Spinal cord (tissue), 10 donors: Measurements from ENCODE around the gene SCFD2. TPM values are rescaled to one million over a fixed set of nuclear protein-coding genes. Genes with fewer than 3 reads are reported as not detected.

Source experiments
- DNase-seq, 6 donors: peaks; one replicate each; pipeline versions ENCODE4 v3.0.0 to v3.0.0-alpha.2; 2013 to 2015; ENCODE audit warnings: low spot score in 6 of 6, low read depth in 4 of 6
- H3K27ac ChIP-seq: one replicate; pipeline ENCODE4 v1.5.1; 2013; ENCODE audit warnings: low read depth, low read length, control low read depth
- H3K27me3 ChIP-seq: one replicate; pipeline ENCODE4 v1.6.1; 2013; ENCODE audit warnings: low read length; ENCODE audit not compliant: control insufficient read depth, insufficient read depth
- H3K36me3 ChIP-seq: one replicate; pipeline ENCODE4 v1.6.1; 2013; ENCODE audit warnings: low read length; ENCODE audit not compliant: control insufficient read depth, insufficient read depth
- H3K4me1 ChIP-seq: one replicate; pipeline ENCODE4 v1.6.1; 2013; ENCODE audit warnings: low read length; ENCODE audit not compliant: control insufficient read depth, insufficient read depth
- H3K4me3 ChIP-seq: one replicate; pipeline ENCODE4 v1.5.1; 2013; ENCODE audit warnings: low read depth, low read length, control low read depth
- H3K9me3 ChIP-seq: one replicate; pipeline ENCODE4 v1.6.1; 2013; ENCODE audit warnings: low read length; ENCODE audit not compliant: control insufficient read depth, insufficient read depth
- WGBS: methylation state at CpG from one replicate; pipeline ENCODE4 v1.1.5; 2013; ENCODE audit warnings: missing lambda C conversion rate; ENCODE audit not compliant: insufficient coverage; 5-methylcytosine and 5-hydroxymethylcytosine counted together
- polyA plus RNA-seq, 2 donors: library from polyadenylated mRNA; unstranded; fragments of 120-200 nt; gene quantifications; one replicate each; pipeline ENCODE4 v1.2.1, GENCODE V29; 2013; ENCODE audit not compliant: insufficient read length in 2 of 2
- total RNA-seq, 2 donors: library from RNA; depleted of rRNA in 1 of 2; stranded (reverse); fragments of 120-200 nt in 1 of 2; fragments of >200 nt in 1 of 2; gene quantifications; one replicate each; pipeline versions ENCODE4 v1.2.3 to v1.2.4, GENCODE V29; 2013 to 2014
- donor health status: healthy.

The SCFD2 gene
- total and polyA plus RNA-seq, 4 donors, result 15.6 to 19.5 (median 17.7) TPM

DNA sequence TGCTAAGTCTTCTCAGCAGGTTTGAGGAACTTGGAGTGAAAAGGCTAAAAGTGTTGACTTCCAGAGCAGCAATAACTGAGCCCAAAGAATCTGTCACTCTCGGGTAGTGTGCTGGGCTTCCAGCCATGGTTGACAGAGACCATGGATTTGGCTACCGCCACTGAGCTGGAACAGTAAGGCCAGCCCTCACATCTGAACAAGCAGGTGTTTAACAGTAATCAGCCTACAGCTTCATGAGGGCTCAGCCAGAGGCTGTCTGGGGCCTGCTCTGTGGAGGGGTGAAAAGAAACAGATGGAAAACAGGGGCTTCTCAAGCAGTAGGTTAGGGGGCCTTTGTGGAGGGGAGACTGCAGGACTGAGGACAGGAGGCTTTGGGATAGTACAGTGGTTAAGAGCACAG is 488.8 kb downstream of the SCFD2 start:
- DNase-seq, result peak in 2 of 6 donors; percentile 59
- 44% methylated on average over 2 of the region's 2 CpGs for WGBS

DNA sequence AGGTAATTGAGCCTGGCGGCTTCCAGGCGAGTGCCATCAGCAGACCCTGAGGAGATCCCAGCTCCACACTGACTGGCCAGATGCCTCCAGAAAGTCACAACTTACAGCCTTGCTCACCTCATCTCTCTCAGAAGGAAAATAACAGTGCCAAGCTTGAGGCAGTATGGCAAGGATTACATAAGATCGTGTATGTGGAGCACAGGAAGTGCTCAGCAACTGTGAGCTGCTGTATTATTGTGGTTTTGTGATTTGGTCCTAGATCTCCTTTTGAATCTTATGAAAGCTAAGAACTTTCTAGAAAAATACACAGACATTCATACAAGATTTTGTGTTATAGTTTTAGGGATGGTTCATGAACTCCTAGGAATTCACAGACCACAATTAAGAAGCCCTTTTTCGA is 489.8 kb downstream of the SCFD2 start:
- no peak overlapping the region for H3K27ac ChIP-seq
- no peaks in the 10 kb centered on the region for H3K36me3 ChIP-seq
- DNase-seq, result no peak
- peaks cover 6% of the 10 kb centered on the region for H3K4me1 ChIP-seq
- H3K9me3 ChIP-seq, result no peaks in the 10 kb centered on the region
- no peaks in the 10 kb centered on the region for H3K27me3 ChIP-seq
- no peak overlapping the region for H3K4me3 ChIP-seq
- WGBS, result 100% methylated on average over 2 of the region's 4 CpGs

More for the DNA sequence above, 488.8 kb downstream of the SCFD2 start:
- H3K27ac ChIP-seq, result no peak overlapping the region
- no peaks in the 10 kb centered on the region for H3K9me3 ChIP-seq
- no peaks in the 10 kb centered on the region for H3K36me3 ChIP-seq
- H3K27me3 ChIP-seq, result no peaks in the 10 kb centered on the region
- H3K4me3 ChIP-seq, result no peak overlapping the region
- H3K4me1 ChIP-seq, result peaks cover 6% of the 10 kb centered on the region

DNA sequence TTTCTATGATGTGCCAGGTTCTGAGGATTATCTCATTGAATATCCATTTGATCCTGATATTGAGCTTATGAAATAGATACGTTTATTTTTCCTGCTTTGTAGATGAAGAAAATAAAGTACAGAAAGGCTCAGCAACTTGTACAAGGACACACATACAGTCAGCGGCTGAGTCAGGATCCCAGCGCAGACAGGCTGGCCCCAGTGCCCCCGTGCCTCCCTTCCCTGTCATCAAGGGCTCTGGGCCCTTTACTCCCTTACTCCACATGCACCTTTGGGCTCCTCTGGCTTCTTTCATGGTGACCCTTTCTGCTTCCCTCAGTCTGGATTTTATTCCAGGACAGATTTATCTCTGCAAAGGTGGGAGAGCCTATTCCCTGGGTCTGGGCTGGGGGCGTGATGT is 490.9 kb downstream of the SCFD2 start:
- H3K4me3 ChIP-seq, result no peak overlapping the region
- H3K4me1 ChIP-seq, result peaks cover 6% of the 10 kb centered on the region
- H3K27me3 ChIP-seq, result no peaks in the 10 kb centered on the region
- WGBS, result 97% methylated on average over 4 of the region's 5 CpGs
- H3K9me3 ChIP-seq, result no peaks in the 10 kb centered on the region
- no peak for DNase-seq
- H3K36me3 ChIP-seq, result no peaks in the 10 kb centered on the region
- H3K27ac ChIP-seq, result no peak overlapping the region

- Histone ChIP-seq H3K4me3 (no peak overlapping the region), H3K36me3 (no peaks in the 10 kb centered on the region), H3K27me3 (no peaks in the 10 kb centered on the region), H3K9me3 (no peaks in the 10 kb centered on the region), H3K27ac (no peak overlapping the region), H3K4me1 (peaks cover 14% of the 10 kb centered on the region)
- WGBS, result 37% methylated on average over 8 of the region's 10 CpGs
- DNase-seq, result no peak
Measured at GRCh38 chr4:52873861-52874343, 492.0 kb downstream of the SCFD2 start.

GRCh38 chr4:52873191-52873590 is 492.7 kb downstream of the SCFD2 start:
- DNase-seq, result peak in 2 of 6 donors; percentile 40 to 48
- peaks cover 17% of the 10 kb centered on the region for H3K4me1 ChIP-seq
- peaks cover under 1% of the 10 kb centered on the region for H3K36me3 ChIP-seq
- WGBS, result no CpG with 5 or more reads among the region's 1 CpG
- H3K27me3 ChIP-seq, result no peaks in the 10 kb centered on the region
- H3K4me3 ChIP-seq, result no peak overlapping the region
- no peak overlapping the region for H3K27ac ChIP-seq
- no peaks in the 10 kb centered on the region for H3K9me3 ChIP-seq

- Histone ChIP-seq H3K27me3 (no peaks in the 10 kb centered on the region), H3K4me3 (no peak overlapping the region), H3K27ac (no peak overlapping the region), H3K36me3 (peaks cover 6% of the 10 kb centered on the region), H3K9me3 (no peaks in the 10 kb centered on the region), H3K4me1 (peaks cover 27% of the 10 kb centered on the region)
- DNase-seq, result peak in 1 of 6 donors; percentile 41
- 55% methylated on average over 1 of the region's 4 CpGs for WGBS
Measured at GRCh38 chr4:52870225-52870624, 495.6 kb downstream of the SCFD2 start.

DNA sequence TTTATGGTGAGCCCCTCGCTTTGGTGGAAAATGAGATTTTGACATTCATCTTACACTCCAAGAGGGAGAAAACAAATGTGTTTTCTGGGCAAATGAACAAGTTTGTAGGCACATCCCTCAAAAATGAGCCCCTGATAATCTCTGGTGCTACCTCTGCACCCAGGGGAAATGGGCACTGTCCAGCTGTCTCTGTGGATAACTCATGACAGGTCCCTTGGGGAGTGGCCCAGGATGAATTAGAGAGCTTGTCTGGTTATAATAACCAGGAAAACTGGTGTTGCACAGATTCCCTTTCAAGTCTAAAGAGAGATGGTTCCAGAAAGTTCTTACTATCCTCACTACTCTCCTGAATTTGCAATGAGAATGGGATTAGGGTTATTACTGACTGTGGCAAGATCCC is 496.2 kb downstream of the SCFD2 start:
- no peak for DNase-seq
- H3K9me3 ChIP-seq, result no peaks in the 10 kb centered on the region
- no peak overlapping the region for H3K4me3 ChIP-seq
- H3K27ac ChIP-seq, result no peak overlapping the region
- H3K36me3 ChIP-seq, result peaks cover 8% of the 10 kb centered on the region
- H3K4me1 ChIP-seq, result peaks cover 29% of the 10 kb centered on the region
- H3K27me3 ChIP-seq, result no peaks in the 10 kb centered on the region
- WGBS, result no CpG with 5 or more reads among the region's 1 CpG

GRCh38 chr4:52869196-52869595 is 496.7 kb downstream of the SCFD2 start:
- H3K4me3 ChIP-seq, result no peak overlapping the region
- H3K9me3 ChIP-seq, result no peaks in the 10 kb centered on the region
- no peak overlapping the region for H3K27ac ChIP-seq
- no peaks in the 10 kb centered on the region for H3K27me3 ChIP-seq
- WGBS, result 44% methylated on average over 8 of the region's 12 CpGs
- peaks cover 28% of the 10 kb centered on the region for H3K4me1 ChIP-seq
- DNase-seq, result peak in 2 of 6 donors; percentile 72 to 85
- peaks cover 8% of the 10 kb centered on the region for H3K36me3 ChIP-seq

DNA sequence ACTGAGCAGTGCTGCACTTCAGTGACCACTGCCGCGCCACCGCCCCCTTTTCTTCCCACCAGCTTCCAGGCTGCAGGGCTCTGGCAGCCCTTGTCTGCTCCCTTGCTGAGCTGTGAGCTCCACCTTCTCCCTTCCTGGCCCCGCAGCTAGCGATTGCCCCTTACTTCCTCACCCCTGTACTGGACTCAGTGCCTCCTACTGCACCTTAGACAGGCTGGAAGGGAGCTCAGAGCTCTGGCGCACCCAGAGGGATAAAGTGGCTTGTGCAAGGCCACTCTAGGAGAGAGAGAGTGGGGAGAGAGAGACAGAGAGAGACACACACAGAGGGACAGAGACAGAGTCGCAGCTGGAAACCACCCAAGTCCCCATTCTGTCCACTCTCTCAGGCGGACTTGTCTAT is 497.7 kb downstream of the SCFD2 start:
- H3K4me3 ChIP-seq, result no peak overlapping the region
- peak in 2 of 6 donors; percentile 32 to 60 for DNase-seq
- peaks cover 2% of the 10 kb centered on the region for H3K27me3 ChIP-seq
- H3K27ac ChIP-seq, result no peak overlapping the region
- peaks cover 26% of the 10 kb centered on the region for H3K4me1 ChIP-seq
- WGBS, result 43% methylated on average over 4 of the region's 8 CpGs
- no peaks in the 10 kb centered on the region for H3K9me3 ChIP-seq
- peaks cover 8% of the 10 kb centered on the region for H3K36me3 ChIP-seq

DNA sequence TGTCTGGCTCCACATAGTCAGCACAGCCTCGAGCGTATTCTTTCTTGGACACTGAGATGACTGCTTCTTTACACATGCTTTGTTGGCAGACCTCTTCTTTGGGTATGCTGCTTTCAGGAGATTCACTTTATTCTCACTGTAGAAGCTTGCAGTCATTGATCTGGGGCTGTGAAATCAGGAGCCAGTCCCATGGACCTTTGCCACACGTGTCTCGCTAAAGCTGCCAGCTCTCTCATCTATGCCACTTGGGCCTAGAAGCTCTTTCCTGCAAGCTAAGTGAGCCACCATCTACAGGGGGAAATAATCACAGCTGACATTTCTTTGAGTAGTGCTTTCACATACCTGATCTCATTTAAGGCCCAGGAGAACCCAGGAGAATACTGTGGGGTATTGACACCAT is 498.7 kb downstream of the SCFD2 start:
- WGBS, result 77% methylated on average over 4 of the region's 4 CpGs
- Histone ChIP-seq H3K4me3 (no peak overlapping the region), H3K4me1 (peaks cover 35% of the 10 kb centered on the region), H3K9me3 (no peaks in the 10 kb centered on the region), H3K27ac (no peak overlapping the region), H3K27me3 (peaks cover 6% of the 10 kb centered on the region), H3K36me3 (peaks cover 8% of the 10 kb centered on the region)
- peak in 2 of 6 donors; percentile 28 to 41 for DNase-seq
